H1 (cell line): ENCODE measurements around the gene VPS37C. TPM values are rescaled to one million over a fixed set of nuclear protein-coding genes. Genes with fewer than 3 reads are reported as not detected.

Experiments
- KDM5A ChIP-seq: fragments of 200-600 bp; IDR thresholded peaks from 2 replicates; pipeline ENCODE4 v1.7.1; 2012; ENCODE audit warnings: mild to moderate bottlenecking, low read length, inconsistent platforms, mixed read lengths
- NANOG ChIP-seq: IDR thresholded peaks from 2 replicates; pipeline ENCODE4 v1.6.1; 2011; ENCODE audit warnings: low read length, low read depth, mild to moderate bottlenecking, inconsistent platforms; ENCODE audit not compliant: insufficient read depth, poor library complexity, severe bottlenecking
- PHF8 ChIP-seq: fragments of 200-600 bp; sonication (generic); conservative IDR thresholded peaks from 2 replicates; pipeline ENCODE4 v1.7.1; 2012; ENCODE audit warnings: low read depth, mild to moderate bottlenecking, inconsistent platforms, low read length, moderate library complexity
- SIRT6 ChIP-seq: IDR thresholded peaks from one replicate; pipeline ENCODE4 v1.7.1; 2012; ENCODE audit warnings: low read length, inconsistent platforms
- SUZ12 ChIP-seq: fragments of 200-600 bp; sonication (generic); IDR thresholded peaks from 2 replicates; pipeline ENCODE4 v1.6.1; 2012; ENCODE audit warnings: mild to moderate bottlenecking, inconsistent platforms, low read length, moderate library complexity, mixed read lengths
- polyA plus RNA-seq, 7 experiments: library from polyadenylated mRNA; depleted of rRNA in 3 of 7; stranded (reverse) in 5 of 7; unstranded in 2 of 7; fragments of >200 nt in 5 of 7; fragments of 200-250 nt in 2 of 7; gene quantifications; 1 replicate in 5 of 7; 2 replicates in 1 of 7; 4 replicates in 1 of 7; pipeline versions ENCODE4 v1.2.1 to v1.2.3, GENCODE V29; 2011 to 2013; ENCODE audit warnings: missing spikeins in 2 of 7, mixed read lengths in 2 of 7
- total RNA-seq: library from RNA; stranded (reverse); fragmentation: NEBNext Ultra II Directional; extraction: Animal tissue kit (Norgen Biotek cat#: 25700); gene quantifications from 2 replicates; pipeline ENCODE4 v1.2.1, GENCODE V29; 2021

VPS37C gene
- total and polyA plus RNA-seq, 2 of the 8 experiments (the other 6 are each of a cell fraction or from before 2014, with no cell fraction given): 12.9 to 21.0 TPM

DNA sequence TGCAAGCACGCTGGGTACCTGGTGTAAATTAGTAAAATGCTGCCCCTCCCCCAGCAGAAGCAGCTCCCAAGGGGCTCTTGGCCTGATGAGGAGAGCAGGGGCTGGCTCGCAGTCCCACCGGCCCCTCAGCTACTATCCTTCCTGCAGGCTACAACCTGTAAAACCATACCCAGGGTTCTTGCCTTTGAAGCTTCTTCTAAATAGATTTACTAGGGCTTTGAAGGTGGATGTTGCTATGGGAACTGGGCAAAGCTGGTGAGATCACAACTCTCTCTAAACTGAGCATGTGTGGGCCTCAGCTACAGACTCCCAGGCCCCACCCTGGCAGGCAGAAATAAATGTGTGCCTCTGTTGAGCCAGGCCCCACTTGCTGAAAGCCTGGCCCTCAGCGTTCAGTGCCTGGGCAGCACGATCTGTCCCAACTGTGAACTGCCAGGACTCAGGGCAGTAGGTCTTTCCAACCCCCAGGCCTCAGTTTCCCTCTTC lies 40.5 kb downstream of the VPS37C start (continued):
- TF ChIP-seq SUZ12 (no peak), KDM5A (no peak), SIRT6 (no peak), NANOG (no peak), PHF8 (no peak)
- TF ChIP-seq, all 59 proteins: peak for 0
